HepG2 (cell line): Measurements from ENCODE around the gene CHTF18. TPM values are rescaled to one million over a fixed set of nuclear protein-coding genes. Genes with fewer than 3 reads are reported as not detected.

ENCODE experiments used
- ATAC-seq: fragments of 200-7000 bp; cut with Tn5 transposase; 3 replicates; pipeline ENCODE4 v1.9.1; 2020; ENCODE audit warnings: mild to moderate bottlenecking, moderate library complexity
- BruUV-seq: library from RNA; stranded (reverse); fragments of 400-500 nt; replicated peaks from 2 replicates; lab custom pipeline; 2021; lab: Mats Ljungman, UMichigan
- CTCF ChIA-PET: fragments of 300-600 bp; formaldehyde crosslinking; extraction: SDS; loops from one replicate; lab custom pipeline; 2021; ENCODE audit warnings: low total read pairs, inconsistent platforms, low intra/inter-chr PET ratio; lab: Yijun Ruan, JAX
- POLR2A ChIA-PET: fragments of 350-600 bp; sonication (Branson Sonifier 250); formaldehyde crosslinking; loops from one replicate; lab custom pipeline; 2020; ENCODE audit warnings: antibody characterized with exemption, inconsistent platforms; lab: Yijun Ruan, JAX
- DNase-seq: peaks from one replicate; pipeline ENCODE4 v3.0.0-alpha.2; 2015; ENCODE audit warnings: low spot score
- FAIRE-seq: peaks from 3 replicates; lab custom pipeline; 2011; peaks lifted over from hg19 to GRCh38; lab: Jason Lieb, UNC
- H2AFZ ChIP-seq: one replicate; pipeline ENCODE4 v1.6.1; 2011; ENCODE audit warnings: low read length, inconsistent platforms
- H3K27ac ChIP-seq: fragments of 300-600 bp; 3 replicates; pipeline ENCODE4 v1.8.0; 2011; ENCODE audit warnings: mixed run types, mild to moderate bottlenecking, mixed read lengths, low read length, inconsistent platforms; ENCODE audit not compliant: insufficient read depth; ENCODE audit errors: extremely low read length
- H3K27me3 ChIP-seq, 2 experiments: fragments of 200-600 bp in 1 of 2; 2 replicates in 1 of 2; 3 replicates in 1 of 2; pipeline versions ENCODE4 v1.6.0 to v1.8.0; 2011; ENCODE audit warnings: low read length in 2 of 2, mild to moderate bottlenecking in 2 of 2, moderate library complexity in 2 of 2, inconsistent platforms in 1 of 2; ENCODE audit not compliant: insufficient read depth in 2 of 2, control insufficient read depth in 1 of 2
- H3K36me3 ChIP-seq, 2 experiments: fragments of 200-600 bp in 1 of 2; replicated peaks in 1 of 2; 2 replicates in 1 of 2; 3 replicates in 1 of 2; pipeline versions ENCODE4 v1.5.1 to v1.8.0; 2011; ENCODE audit warnings: low read length in 2 of 2, inconsistent platforms in 1 of 2; ENCODE audit not compliant: insufficient read depth in 2 of 2, control insufficient read depth in 1 of 2
- H3K4me1 ChIP-seq: 2 replicates; pipeline ENCODE4 v1.5.1; 2012; ENCODE audit warnings: low read length, inconsistent platforms; ENCODE audit not compliant: insufficient read depth
- H3K4me2 ChIP-seq: 2 replicates; pipeline ENCODE4 v1.6.0; 2011; ENCODE audit warnings: low read depth, low read length, inconsistent platforms
- H3K4me3 ChIP-seq, 3 experiments: fragments of 200-600 bp in 1 of 3; sonication (generic), shearing (Covaris generic) in 1 of 3; replicated peaks in 1 of 3; 2 replicates each; pipeline ENCODE4 v1.5.1; 2011 to 2016; ENCODE audit warnings: low read length in 3 of 3, inconsistent platforms in 2 of 3, low read depth in 2 of 3, mild to moderate bottlenecking in 2 of 3, control low read depth in 1 of 3, mixed read lengths in 1 of 3; ENCODE audit not compliant: insufficient read depth in 1 of 3
- H3K79me2 ChIP-seq: one replicate; pipeline ENCODE4 v1.6.1; 2011; ENCODE audit warnings: low read length, inconsistent platforms; ENCODE audit not compliant: insufficient read depth
- H3K9ac ChIP-seq: 2 replicates; pipeline ENCODE4 v1.6.0; 2011; ENCODE audit warnings: mild to moderate bottlenecking, low read depth, low read length, inconsistent platforms; ENCODE audit not compliant: insufficient read depth
- H3K9me3 ChIP-seq: 2 replicates; pipeline ENCODE4 v1.5.1; 2012; ENCODE audit warnings: mild to moderate bottlenecking, low read length
- H4K20me1 ChIP-seq: 2 replicates; pipeline ENCODE4 v1.6.0; 2011; ENCODE audit warnings: inconsistent platforms, mild to moderate bottlenecking, low read length, moderate library complexity; ENCODE audit not compliant: insufficient read depth
- FOXO1 ChIP-seq: sonication (generic); formaldehyde crosslinking; IDR thresholded peaks from 2 replicates; pipeline ENCODE4 v1.4.0; 2020; ENCODE audit warnings: missing genetic modification reagents
- HMGA1 ChIP-seq: sonication (generic); formaldehyde crosslinking; conservative IDR thresholded peaks from 2 replicates; pipeline ENCODE4 v1.4.0; 2020; ENCODE audit warnings: missing genetic modification reagents
- MLXIP ChIP-seq: sonication (generic); formaldehyde crosslinking; IDR thresholded peaks from 2 replicates; pipeline ENCODE4 v1.9.0; 2021; ENCODE audit warnings: missing genetic modification reagents, borderline replicate concordance
- POGZ ChIP-seq: sonication (generic); formaldehyde crosslinking; IDR thresholded peaks from 2 replicates; pipeline ENCODE4 v1.4.0; 2020; ENCODE audit warnings: mild to moderate bottlenecking, missing genetic modification reagents
- SP140L ChIP-seq: sonication (generic); formaldehyde crosslinking; IDR thresholded peaks from 2 replicates; pipeline ENCODE4 v1.4.0; 2020; ENCODE audit warnings: missing genetic modification reagents, borderline replicate concordance
- SRF ChIP-seq: IDR thresholded peaks from 2 replicates; pipeline ENCODE4 v1.6.1; 2011; ENCODE audit warnings: mild to moderate bottlenecking, low read depth, low read length, moderate library complexity
- TBP ChIP-seq: sonication (generic); formaldehyde crosslinking; IDR thresholded peaks from 2 replicates; pipeline ENCODE4 v1.5.0; 2020; ENCODE audit warnings: missing genetic modification reagents
- TEAD3 ChIP-seq: optimal IDR thresholded peaks from 2 replicates; pipeline ENCODE3; 2016; ENCODE audit warnings: borderline replicate concordance
- TFDP1 ChIP-seq: IDR thresholded peaks from 2 replicates; pipeline ENCODE4 v1.6.1; 2016; ENCODE audit warnings: missing compliant biosample characterization, missing genetic modification reagents, borderline replicate concordance
- ZNF124 ChIP-seq: sonication (generic); formaldehyde crosslinking; IDR thresholded peaks from 2 replicates; pipeline ENCODE4 v1.4.0; 2020; ENCODE audit warnings: missing genetic modification reagents
- ZNF460 ChIP-seq: sonication (generic); formaldehyde crosslinking; IDR thresholded peaks from 2 replicates; pipeline ENCODE4 v1.5.1; 2020; ENCODE audit warnings: missing genetic modification reagents, mild to moderate bottlenecking, borderline replicate concordance
- ZNF703 ChIP-seq: sonication (generic); formaldehyde crosslinking; IDR thresholded peaks from 2 replicates; pipeline ENCODE4 v1.5.1; 2020; ENCODE audit warnings: missing genetic modification reagents, mild to moderate bottlenecking, moderate library complexity, borderline replicate concordance
- ZNF850 ChIP-seq: sonication (generic); formaldehyde crosslinking; conservative IDR thresholded peaks from 2 replicates; pipeline ENCODE4 v1.9.0; 2021; ENCODE audit warnings: mild to moderate bottlenecking, missing genetic modification reagents
- WGBS: methylation state at CpG from one replicate; pipeline ENCODE4 v1.1.6; 2017; ENCODE audit warnings: low lambda C conversion rate; 5-methylcytosine and 5-hydroxymethylcytosine counted together
- in situ Hi-C: cut with HindIII; loops from 2 replicates; pipeline ENCODE4 v1.10.0; 2017; ENCODE audit warnings: low pct_unique_long_range_greater_than_20kb; ENCODE audit not compliant: extremely low pct_ligation_motif_present
- intact Hi-C: fragments of 100-400 bp; cut with micrococcal nuclease; formaldehyde crosslinking; loops from one replicate; pipeline ENCODE4 v1.10.0; 2022; ENCODE audit not compliant: unreplicated experiment
- polyA plus RNA-seq, 8 experiments: library from polyadenylated mRNA; depleted of rRNA in 3 of 8; stranded (reverse) in 7 of 8; unstranded in 1 of 8; fragments of >200 nt; fragmentation: Illumina TruSeq in 4 of 8; extraction: Trizol in 4 of 8; gene quantifications; 2 replicates each; pipeline versions ENCODE4 v1.2.1 to v1.2.3, GENCODE V29; 2011 to 2016; ENCODE audit warnings: low read depth in 4 of 8, missing spikeins in 1 of 8, mixed read lengths in 1 of 8; ENCODE audit not compliant: insufficient read depth in 1 of 8
- total RNA-seq, 5 experiments: library from RNA; depleted of rRNA; stranded (reverse); fragments of >200 nt; fragmentation: Illumina TruSeq; extraction: Trizol; gene quantifications; 2 replicates each; pipeline ENCODE4 v1.2.3, GENCODE V29; 2016; ENCODE audit warnings: low read depth in 1 of 5

CHTF18 gene
- total and polyA plus RNA-seq, 2 of the 13 experiments (the other 11 are each of a cell fraction or from before 2014, with no cell fraction given) = 8.6 to 22.9 TPM

GRCh38 chr16:754656-755055 is 33.8 kb upstream of the CHTF18 start:
- no peaks in the 10 kb centered on the region for H3K9me3 ChIP-seq
- no peaks in the 10 kb centered on the region for H3K79me2 ChIP-seq
- ChIA-PET CTCF (no interaction called here), POLR2A (no interaction called here)
- H2AFZ ChIP-seq = no peak overlapping the region
- TF ChIP-seq HMGA1 (no peak), ZNF124 (no peak), ZNF460 (no peak), SP140L (CRISPR knock-in tag) (no peak), TEAD3 (no peak), SRF (no peak), POGZ (no peak), TBP (CRISPR knock-in tag) (no peak), TFDP1 (no peak), ZNF703 (CRISPR knock-in tag) (no peak), ZNF850 (CRISPR knock-in tag) (no peak), MLXIP (CRISPR knock-in tag) (no peak), FOXO1 (CRISPR knock-in tag) (no peak)
- intact Hi-C loops = no loop called here
- WGBS = 25% methylated on average over 11 of the region's 11 CpGs
- H3K27ac ChIP-seq = no peak overlapping the region
- BruUV-seq = no TSS peak
- H3K27me3 ChIP-seq = peaks cover 5 to 42% of the 10 kb centered on the region in 2 experiments
- DNase-seq = no peak
- H3K4me1 ChIP-seq = peaks cover 13% of the 10 kb centered on the region
- ATAC-seq = no peak
- no peak for FAIRE-seq
- no peak overlapping the region for H3K4me3 ChIP-seq
- no peaks in the 10 kb centered on the region for H4K20me1 ChIP-seq
- no peaks in the 10 kb centered on the region for H3K36me3 ChIP-seq
- no peak overlapping the region for H3K9ac ChIP-seq
- in situ Hi-C loops = no loop called here
- no peak overlapping the region for H3K4me2 ChIP-seq
